Peyer's patch (tissue), 4 donors: ENCODE data around the gene WDR72.

Experiments
- CTCF ChIP-seq, 6 experiments: fragments of 450-650 bp in 4 of 6; fragments of 200-600 bp in 2 of 6; sonication (generic) in 1 of 6; IDR thresholded peaks; one replicate each; pipeline ENCODE4 v1.5.1; 2017 to 2019; ENCODE audit warnings: antibody characterized with exemption in 6 of 6, mild to moderate bottlenecking in 3 of 6, moderate library complexity in 1 of 6
- POLR2A ChIP-seq, 2 donors: fragments of 450-650 bp; IDR thresholded peaks; one replicate each; pipeline ENCODE4 v1.5.1; 2017; ENCODE audit warnings: antibody characterized with exemption in 2 of 2, mild to moderate bottlenecking in 2 of 2, moderate library complexity in 2 of 2

GRCh38 chr15:53753813-53754212, 5.7 kb downstream of the WDR72 start:
- no peak for TF ChIP-seq CTCF (IDR thresholded peaks at IDR 0.05)
- no peak for TF ChIP-seq POLR2A (IDR thresholded peaks at IDR 0.05)
